Transverse colon (tissue), 4 donors: ENCODE results near the gene TTN.

Experiments used
- CTCF ChIP-seq, 5 experiments: fragments of 200-600 bp in 3 of 5; fragments of 450-650 bp in 2 of 5; sonication (generic) in 3 of 5; IDR thresholded peaks; 1 replicate in 2 of 5; 2 replicates in 3 of 5; pipeline ENCODE4 v1.5.1; 2016 to 2017; ENCODE audit warnings: antibody characterized with exemption in 5 of 5, inconsistent platforms in 3 of 5, mild to moderate bottlenecking in 2 of 5, moderate library complexity in 1 of 5
- POLR2A ChIP-seq: fragments of 450-650 bp; IDR thresholded peaks from one replicate; pipeline ENCODE4 v1.6.1; 2016; ENCODE audit warnings: antibody characterized with exemption, mild to moderate bottlenecking, moderate library complexity
- POLR2AphosphoS5 ChIP-seq, 3 donors: sonication (generic); formaldehyde crosslinking; IDR thresholded peaks; one replicate each; pipeline ENCODE4 v1.6.1; 2016; ENCODE audit warnings: antibody characterized with exemption in 3 of 3

- no peak for TF ChIP-seq CTCF (IDR thresholded peaks at IDR 0.05)
- TF ChIP-seq POLR2AphosphoS5 (IDR thresholded peaks at IDR 0.05) = no peak
- TF ChIP-seq POLR2A = no peak
Measured at GRCh38 chr2:178568227-178568626, 239.0 kb downstream of the TTN start.
